Gastroesophageal sphincter (tissue), 3 donors: ENCODE data around the gene IL22RA1.

Experiments used
- CTCF ChIP-seq, 4 experiments: fragments of 200-600 bp in 2 of 4; fragments of 450-650 bp in 2 of 4; sonication (generic) in 1 of 4; IDR thresholded peaks; one replicate each; pipeline ENCODE4 v1.5.1; 2017 to 2019; ENCODE audit warnings: antibody characterized with exemption in 4 of 4, mild to moderate bottlenecking in 2 of 4, moderate library complexity in 2 of 4
- POLR2A ChIP-seq, 2 donors: fragments of 450-650 bp; IDR thresholded peaks; one replicate each; pipeline ENCODE4 v1.6.1; 2017; ENCODE audit warnings: antibody characterized with exemption in 2 of 2, mild to moderate bottlenecking in 2 of 2, moderate library complexity in 1 of 2

GRCh38 chr1:24133819-24134218 is 9.1 kb downstream of the IL22RA1 start:
- TF ChIP-seq CTCF (IDR thresholded peaks at IDR 0.05) (no peak), POLR2A (IDR thresholded peaks at IDR 0.05) (no peak)
